Neutrophil (primary cell): ENCODE measurements around the gene PLPPR3.

Source experiments
- H3K27ac ChIP-seq: fragments of 200-600 bp; sonication (generic); 2 replicates; pipeline ENCODE4 v1.5.1; 2016; ENCODE audit warnings: mild to moderate bottlenecking, moderate library complexity
- H3K27me3 ChIP-seq: fragments of 200-600 bp; sonication (generic); 2 replicates; pipeline ENCODE4 v1.6.0; 2016; ENCODE audit warnings: mild to moderate bottlenecking
- H3K36me3 ChIP-seq: fragments of 200-600 bp; sonication (generic); 2 replicates; pipeline ENCODE4 v1.5.1; 2017
- H3K4me1 ChIP-seq, 2 experiments: fragments of 200-600 bp in 1 of 2; sonication (generic) in 1 of 2; 1 replicate in 1 of 2; 2 replicates in 1 of 2; pipeline versions ENCODE4 v1.5.1 to v1.6.1; 2013 to 2016; ENCODE audit warnings: low read depth in 1 of 2, low read length in 1 of 2, mild to moderate bottlenecking in 1 of 2, moderate library complexity in 1 of 2; ENCODE audit not compliant: control insufficient read depth in 1 of 2, insufficient read depth in 1 of 2
- H3K4me3 ChIP-seq, 2 experiments: fragments of 200-600 bp in 1 of 2; sonication (generic) in 1 of 2; 1 replicate in 1 of 2; 2 replicates in 1 of 2; pipeline ENCODE4 v1.5.1; 2013 to 2016; ENCODE audit warnings: low read depth in 1 of 2, low read length in 1 of 2, mild to moderate bottlenecking in 1 of 2, moderate library complexity in 1 of 2
- H3K9me3 ChIP-seq: fragments of 200-600 bp; sonication (generic); 2 replicates; pipeline ENCODE4 v1.5.1; 2016
- TF ChIP-seq, protein P1 (sequence below): fragments of 200-600 bp; sonication (generic); IDR thresholded peaks from 2 replicates; pipeline ENCODE4 v1.5.1; 2016; ENCODE audit warnings: antibody characterized with exemption

Gene PLPPR3

DNA sequence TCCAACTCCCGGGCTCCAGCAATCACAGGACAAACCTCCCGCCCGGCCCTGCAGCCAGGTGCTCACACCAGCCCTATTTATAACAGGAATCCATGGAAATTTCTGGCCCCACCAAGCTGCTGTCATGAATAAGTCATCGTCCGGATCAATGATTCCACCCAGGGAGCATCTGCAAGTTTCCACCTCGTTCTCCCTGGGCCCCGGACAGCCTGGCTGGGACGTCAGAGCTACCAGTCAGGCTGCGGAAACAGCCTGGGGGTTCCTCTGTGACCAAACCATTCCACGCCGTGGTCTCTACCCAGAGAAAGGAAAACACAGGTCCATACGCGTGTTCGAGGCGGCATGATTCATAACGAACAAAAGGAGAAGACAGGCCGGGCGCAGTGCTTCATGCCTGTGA, 45.2 kb downstream of the PLPPR3 start:
- Histone ChIP-seq H3K9me3 (no peaks in the 10 kb centered on the region), H3K4me1 (no peaks in the 10 kb centered on the region), H3K27me3 (no peaks in the 10 kb centered on the region), H3K36me3 (no peaks in the 10 kb centered on the region), H3K27ac (no peak overlapping the region), H3K4me3 (no peak overlapping the region)
- TF ChIP-seq, protein P1, sequence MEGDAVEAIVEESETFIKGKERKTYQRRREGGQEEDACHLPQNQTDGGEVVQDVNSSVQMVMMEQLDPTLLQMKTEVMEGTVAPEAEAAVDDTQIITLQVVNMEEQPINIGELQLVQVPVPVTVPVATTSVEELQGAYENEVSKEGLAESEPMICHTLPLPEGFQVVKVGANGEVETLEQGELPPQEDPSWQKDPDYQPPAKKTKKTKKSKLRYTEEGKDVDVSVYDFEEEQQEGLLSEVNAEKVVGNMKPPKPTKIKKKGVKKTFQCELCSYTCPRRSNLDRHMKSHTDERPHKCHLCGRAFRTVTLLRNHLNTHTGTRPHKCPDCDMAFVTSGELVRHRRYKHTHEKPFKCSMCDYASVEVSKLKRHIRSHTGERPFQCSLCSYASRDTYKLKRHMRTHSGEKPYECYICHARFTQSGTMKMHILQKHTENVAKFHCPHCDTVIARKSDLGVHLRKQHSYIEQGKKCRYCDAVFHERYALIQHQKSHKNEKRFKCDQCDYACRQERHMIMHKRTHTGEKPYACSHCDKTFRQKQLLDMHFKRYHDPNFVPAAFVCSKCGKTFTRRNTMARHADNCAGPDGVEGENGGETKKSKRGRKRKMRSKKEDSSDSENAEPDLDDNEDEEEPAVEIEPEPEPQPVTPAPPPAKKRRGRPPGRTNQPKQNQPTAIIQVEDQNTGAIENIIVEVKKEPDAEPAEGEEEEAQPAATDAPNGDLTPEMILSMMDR, result no peak

DNA sequence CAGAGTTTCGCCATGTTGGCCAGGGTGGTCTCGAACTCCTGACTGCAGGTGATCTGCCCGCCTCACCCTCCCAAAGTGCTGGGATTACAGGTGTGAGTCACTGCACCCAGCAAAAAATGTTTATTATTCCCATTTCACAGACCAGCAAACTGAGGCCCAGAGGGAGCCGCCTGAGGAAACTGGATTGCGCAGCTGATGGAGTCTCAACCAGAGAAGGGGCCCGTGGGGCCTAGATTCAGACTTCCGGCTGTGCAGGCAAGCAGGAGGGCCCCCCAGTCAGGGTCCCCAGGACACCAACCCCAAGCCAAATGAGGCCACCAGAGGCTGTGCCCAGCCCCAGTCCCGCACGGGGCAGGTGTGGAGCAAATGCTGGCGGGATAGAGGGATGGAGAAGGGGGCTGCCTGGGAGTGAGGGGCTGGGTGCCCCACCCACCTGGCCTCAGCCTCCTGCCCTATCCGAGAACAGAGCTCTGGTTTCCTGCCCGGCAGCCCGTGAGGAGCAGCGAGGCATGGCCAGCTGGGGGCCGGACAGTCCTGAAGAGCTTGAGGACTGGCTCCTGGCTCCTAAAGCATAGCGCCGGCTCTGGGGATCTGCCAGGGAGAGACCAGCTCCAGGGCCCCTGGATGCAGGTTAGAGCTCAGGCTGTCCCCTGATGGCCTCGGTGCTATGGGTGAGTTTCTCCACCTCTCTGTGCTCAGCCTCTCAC, 48.9 kb downstream of the PLPPR3 start:
- H3K36me3 ChIP-seq, result no peaks in the 10 kb centered on the region
- H3K4me1 ChIP-seq, result peaks cover 0 to 3% of the 10 kb centered on the region in 2 experiments
- TF ChIP-seq, protein P1, result no peak
- no peaks in the 10 kb centered on the region for H3K27me3 ChIP-seq
- no peak overlapping the region for H3K4me3 ChIP-seq
- no peak overlapping the region for H3K27ac ChIP-seq
- H3K9me3 ChIP-seq, result no peaks in the 10 kb centered on the region

DNA sequence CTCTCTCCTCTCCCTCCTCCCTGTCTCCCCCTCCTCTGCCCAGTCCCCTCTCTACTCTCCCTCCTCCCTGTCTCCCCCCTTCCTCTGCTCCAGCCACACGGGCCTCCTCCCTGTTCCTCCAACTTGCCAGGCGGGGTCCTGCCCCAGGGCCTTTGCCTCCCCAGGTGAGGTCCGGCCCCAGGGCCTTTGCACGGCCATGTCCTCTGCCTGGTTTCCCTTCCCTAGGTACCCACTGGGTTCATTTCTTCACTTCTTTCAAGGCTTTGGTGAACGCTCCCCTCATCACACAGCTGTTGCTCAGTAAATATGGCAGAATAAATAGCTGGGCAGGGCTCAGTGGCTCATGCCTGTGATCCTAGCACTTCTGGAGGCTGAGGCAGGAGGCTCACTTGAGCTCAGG, 49.7 kb downstream of the PLPPR3 start:
- H3K36me3 ChIP-seq, result no peaks in the 10 kb centered on the region
- no peak overlapping the region for H3K4me3 ChIP-seq
- no peaks in the 10 kb centered on the region for H3K27me3 ChIP-seq
- TF ChIP-seq, protein P1, result no peak
- H3K9me3 ChIP-seq, result no peaks in the 10 kb centered on the region
- no peak overlapping the region for H3K27ac ChIP-seq
- H3K4me1 ChIP-seq, result peaks cover 0 to 3% of the 10 kb centered on the region in 2 experiments

DNA sequence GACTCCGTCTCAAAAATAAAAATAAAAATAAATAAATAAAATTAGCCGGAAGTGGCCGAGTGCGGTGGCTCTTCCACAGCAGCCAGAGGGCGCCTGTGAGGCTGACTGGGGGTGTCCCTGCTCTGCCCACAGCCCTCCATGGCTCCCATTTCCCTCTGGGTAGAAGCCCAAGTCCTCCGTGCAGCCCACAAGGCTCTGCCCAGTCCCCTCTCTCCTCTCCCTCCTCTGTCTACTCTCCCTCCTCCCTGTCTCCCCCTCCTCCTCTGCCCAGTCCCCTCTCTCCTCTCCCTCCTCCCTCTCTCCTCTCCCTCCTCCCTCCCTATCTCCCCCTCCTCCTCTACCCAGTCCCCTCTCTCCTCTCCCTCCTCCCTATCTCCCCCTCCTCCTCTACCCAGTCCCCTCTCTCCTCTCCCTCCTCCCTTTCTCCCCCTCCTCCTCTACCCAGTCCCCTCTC, 50.4 kb downstream of the PLPPR3 start:
- no peaks in the 10 kb centered on the region for H3K27me3 ChIP-seq
- H3K9me3 ChIP-seq, result no peaks in the 10 kb centered on the region
- TF ChIP-seq, protein P1, result no peak
- H3K4me3 ChIP-seq, result no peak overlapping the region
- no peaks in the 10 kb centered on the region for H3K36me3 ChIP-seq
- peaks cover 0 to 3% of the 10 kb centered on the region in 2 experiments for H3K4me1 ChIP-seq
- no peak overlapping the region for H3K27ac ChIP-seq

DNA sequence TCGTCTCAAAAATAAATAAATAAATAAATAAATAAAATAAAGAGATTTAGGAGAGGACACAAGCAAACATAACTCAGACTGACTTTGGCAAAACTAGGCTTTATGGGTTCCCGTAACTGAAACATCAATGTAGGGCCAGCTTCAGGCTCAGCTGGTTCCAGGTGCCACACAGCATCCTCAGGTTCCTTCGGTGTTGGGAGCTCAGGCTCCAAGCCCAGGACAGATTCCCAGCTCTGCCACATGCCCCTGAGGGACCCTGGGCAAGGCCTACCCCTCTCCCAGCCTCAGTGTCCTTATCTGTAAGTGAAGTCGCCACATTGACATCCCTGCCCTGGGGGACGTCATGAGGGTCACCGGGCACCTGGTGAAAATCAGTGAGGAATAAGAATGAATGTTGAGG, 52.1 kb downstream of the PLPPR3 start:
- TF ChIP-seq, protein P1, result no peak
- H3K36me3 ChIP-seq, result no peaks in the 10 kb centered on the region

More for the DNA sequence above, 52.1 kb downstream of the PLPPR3 start:
- Histone ChIP-seq H3K27me3 (no peaks in the 10 kb centered on the region), H3K27ac (no peak overlapping the region), H3K4me1 (peaks cover 0 to 3% of the 10 kb centered on the region in 2 experiments), H3K4me3 (no peak overlapping the region), H3K9me3 (no peaks in the 10 kb centered on the region)
